OCI-M2 (cell line): ENCODE results near the gene EPB41L2.
A peak's percentile ranks its signal among the peaks of the same experiment; 100 is the strongest.
"Not testable (repeated sequence)": the region's sequence is repeated elsewhere in the genome, so short reads cannot be mapped to it uniquely, and the experiment has no call there.

Experiments used
- DNase-seq: peaks from one replicate; lab custom pipeline; 2025; ENCODE audit not compliant: unreplicated experiment; lab: John Stamatoyannopoulos, UW

Gene EPB41L2

GRCh38 chr6:130920969-130921368 is 142.1 kb downstream of the EPB41L2 start:
- DNase-seq, result no peak

GRCh38 chr6:130918171-130918570 is 144.9 kb downstream of the EPB41L2 start:
- no peak for DNase-seq

- DNase-seq, result not testable (repeated sequence)
Measured at GRCh38 chr6:130915606-130916005, 147.4 kb downstream of the EPB41L2 start.

- no peak for DNase-seq
Measured at GRCh38 chr6:130913120-130913519, 149.9 kb downstream of the EPB41L2 start.

DNA sequence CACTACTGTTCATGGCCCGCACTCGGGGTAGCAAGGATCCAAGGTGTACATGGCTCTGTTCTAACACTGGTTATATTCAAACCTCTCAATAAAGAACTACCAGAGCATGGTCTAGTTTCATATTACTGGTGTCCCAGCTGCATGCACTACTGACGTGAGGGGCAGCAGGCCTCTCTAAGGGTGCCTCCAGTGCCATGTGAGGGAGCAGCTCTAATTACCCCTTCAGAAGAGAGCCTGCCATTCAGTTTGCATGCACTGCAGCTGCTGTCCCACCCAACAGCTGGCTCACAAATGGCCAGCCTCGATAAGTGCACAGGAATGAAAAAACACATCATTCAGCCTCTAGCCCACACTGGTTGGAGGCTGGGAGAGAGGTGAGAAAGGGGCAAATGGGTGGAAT is 150.6 kb downstream of the EPB41L2 start:
- no peak for DNase-seq

DNA sequence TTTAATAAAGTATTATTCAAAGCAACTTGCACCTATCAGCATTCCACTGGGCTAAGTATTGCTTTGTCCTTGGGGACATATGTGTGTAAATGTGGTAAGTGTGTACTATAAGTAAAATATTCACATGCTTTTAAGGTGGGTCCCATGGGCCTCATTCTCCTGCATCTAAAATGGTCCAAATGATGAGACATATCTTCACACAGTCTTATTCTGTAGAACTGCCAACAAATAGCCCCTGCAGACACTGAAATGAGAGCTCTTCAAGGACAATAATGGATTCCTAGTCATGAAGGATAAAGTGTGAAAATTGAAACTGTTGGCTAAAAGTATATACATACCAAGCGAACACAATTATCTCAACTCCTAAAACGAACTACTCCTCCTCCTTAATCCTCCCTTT is 154.1 kb downstream of the EPB41L2 start:
- no peak for DNase-seq

DNA sequence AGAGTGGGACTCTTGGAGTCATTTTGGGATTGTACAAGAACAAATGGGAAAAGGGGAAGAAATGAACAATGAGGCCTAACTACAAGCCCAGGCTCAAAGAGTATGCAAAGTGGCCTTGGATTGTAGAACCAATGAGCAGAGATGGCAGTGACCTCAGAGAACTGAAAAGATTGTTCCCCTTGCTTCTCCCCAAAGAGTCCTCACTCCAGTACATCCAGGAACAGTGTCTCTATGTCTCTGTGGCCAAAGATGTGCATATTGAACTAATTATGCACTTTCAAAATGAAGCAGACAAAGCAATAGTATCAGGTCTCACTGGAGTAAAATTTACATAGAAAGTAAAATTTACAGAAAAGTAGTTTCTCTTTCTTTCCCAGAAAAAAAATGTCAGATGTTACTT is 154.9 kb downstream of the EPB41L2 start:
- DNase-seq, result no peak

GRCh38 chr6:130907687-130908086 is 155.4 kb downstream of the EPB41L2 start:
- no peak for DNase-seq

- no peak for DNase-seq
Measured at GRCh38 chr6:130906736-130907381, 156.2 kb downstream of the EPB41L2 start.

DNA sequence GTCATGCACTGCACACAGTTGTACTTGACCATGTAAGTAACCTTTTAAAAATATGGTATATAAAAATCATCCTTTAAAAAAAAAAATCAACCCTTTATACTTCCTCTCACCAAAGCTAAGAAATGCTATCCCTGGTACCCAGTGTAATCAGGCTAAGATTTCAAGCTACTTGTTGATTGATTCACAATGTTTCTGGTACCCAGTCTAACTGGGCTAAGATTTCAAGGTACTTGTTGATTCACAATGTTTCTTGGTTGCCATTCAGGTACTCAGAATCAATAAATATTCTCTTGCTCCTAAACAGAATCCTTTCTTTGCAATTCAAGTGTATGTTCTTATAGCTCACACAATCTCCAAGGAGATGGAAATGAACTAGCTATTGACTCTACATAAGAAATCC is 159.4 kb downstream of the EPB41L2 start:
- no peak for DNase-seq

GRCh38 chr6:130903007-130903406 is 160.0 kb downstream of the EPB41L2 start:
- DNase-seq, result no peak

- DNase-seq, result no peak
Measured at GRCh38 chr6:130900913-130901312, 162.1 kb downstream of the EPB41L2 start.

DNA sequence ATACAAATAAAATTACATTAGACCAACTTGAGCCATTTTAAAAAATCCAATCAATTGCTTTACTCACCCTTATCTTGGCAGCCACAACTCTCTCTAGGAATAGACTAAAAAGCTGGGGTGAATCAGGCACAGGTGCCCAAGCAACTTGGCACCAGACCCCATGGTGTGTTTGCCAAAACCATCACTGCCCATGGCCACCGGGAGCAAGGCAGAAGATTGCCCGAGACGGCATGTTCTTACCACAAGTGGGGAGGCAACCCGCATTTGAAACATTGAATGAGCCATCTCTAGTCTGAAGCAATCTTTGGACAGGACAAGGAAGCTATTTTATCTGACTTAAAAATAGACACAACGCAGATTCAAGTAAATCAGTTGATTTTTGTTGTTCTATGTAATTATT is 166.8 kb downstream of the EPB41L2 start:
- no peak for DNase-seq

DNA sequence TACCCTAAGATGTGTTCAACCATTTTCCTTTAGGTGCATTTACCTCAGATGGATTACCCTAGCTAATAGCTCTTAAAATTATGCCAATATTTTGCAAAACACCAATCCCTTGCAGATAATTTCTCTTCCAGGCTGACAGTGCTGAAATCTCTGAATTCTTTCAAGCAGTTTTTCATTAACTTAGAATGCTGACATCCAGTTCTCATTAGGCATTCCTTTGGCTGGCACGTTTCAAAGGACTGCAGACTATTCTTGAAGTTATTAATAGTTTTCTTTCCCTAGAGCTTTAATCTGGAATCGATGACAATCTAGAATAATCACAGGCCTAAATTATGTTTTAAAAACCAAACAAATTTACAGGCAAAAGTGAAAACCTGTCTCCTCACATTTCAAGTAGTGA is 167.5 kb downstream of the EPB41L2 start:
- DNase-seq, result no peak

DNA sequence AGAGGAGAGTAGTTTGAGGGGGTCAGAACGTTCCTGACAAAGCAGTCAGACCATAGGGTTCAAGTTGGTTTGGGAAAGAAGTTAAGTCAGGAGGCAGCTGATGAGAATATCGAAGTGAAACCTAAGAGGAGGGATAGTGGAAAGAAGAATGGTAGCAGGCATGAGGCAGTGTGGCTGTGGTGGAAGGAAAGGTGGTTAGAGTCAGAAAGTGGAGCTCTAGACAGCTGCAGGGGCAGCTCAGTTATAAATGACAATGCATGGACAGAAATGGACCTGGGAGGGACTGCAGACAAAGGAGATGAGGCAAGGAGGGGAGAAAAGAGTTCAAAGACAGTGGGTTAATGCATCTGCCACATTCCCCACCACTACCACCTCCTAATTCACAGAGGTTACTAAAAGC is 169.3 kb downstream of the EPB41L2 start:
- no peak for DNase-seq

DNA sequence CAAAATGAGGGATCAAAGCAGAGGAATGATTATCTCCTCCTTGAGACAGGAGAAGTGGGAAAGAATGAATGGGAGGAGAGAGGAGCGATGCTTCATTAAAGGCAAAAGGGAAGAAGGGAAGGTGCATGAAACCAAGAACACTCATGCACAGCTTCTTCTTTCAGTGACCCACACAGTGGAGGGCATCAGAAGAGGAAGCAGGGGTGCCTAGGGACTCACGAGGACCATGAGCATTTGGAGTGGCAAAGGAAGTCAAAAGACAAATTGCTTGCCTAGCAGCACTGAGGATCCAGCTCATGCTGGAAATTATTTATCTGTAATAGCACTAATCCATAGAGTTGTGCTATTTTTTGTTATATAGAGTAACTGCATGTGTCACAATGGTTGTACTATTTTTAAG is 169.8 kb downstream of the EPB41L2 start:
- DNase-seq, result no peak

DNA sequence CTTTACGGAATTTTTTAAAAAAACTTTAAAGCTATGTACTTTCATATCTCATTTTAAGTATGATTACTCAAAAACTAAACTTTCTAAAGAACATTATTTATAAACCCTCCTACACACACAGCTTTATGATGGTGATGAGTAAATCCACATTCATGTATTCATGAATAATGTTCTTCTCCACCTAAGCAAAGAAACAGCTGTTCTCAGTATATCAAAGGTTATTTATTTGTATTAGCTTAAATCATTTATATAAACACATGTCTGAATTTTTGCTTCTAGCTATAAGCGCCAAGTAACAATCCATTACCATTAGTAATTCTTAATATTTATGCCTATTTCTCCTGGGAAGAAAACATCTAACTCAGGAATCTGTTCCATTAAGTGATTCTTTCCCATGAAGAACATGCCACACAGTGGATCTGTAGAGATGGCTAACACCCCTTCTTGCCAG is 172.5 kb downstream of the EPB41L2 start:
- DNase-seq, result no peak

DNA sequence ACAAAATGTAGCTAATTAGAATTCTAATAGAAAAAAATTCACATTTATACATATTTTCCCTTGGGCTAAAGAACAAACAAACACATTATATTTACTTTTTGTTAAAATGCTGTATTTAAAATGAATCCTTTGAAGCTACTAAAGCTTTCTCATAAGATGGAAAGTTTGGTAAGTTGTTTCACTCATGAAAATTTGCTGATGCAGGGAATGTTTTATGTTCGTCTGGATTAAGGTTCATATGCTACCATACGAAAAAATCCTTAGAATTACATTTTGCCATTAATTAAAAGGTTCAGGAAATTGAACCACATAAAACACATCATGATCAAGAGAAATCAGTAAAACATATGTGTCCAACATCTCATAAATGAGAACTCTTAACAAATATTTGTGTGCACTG is 173.6 kb downstream of the EPB41L2 start:
- no peak for DNase-seq

DNA sequence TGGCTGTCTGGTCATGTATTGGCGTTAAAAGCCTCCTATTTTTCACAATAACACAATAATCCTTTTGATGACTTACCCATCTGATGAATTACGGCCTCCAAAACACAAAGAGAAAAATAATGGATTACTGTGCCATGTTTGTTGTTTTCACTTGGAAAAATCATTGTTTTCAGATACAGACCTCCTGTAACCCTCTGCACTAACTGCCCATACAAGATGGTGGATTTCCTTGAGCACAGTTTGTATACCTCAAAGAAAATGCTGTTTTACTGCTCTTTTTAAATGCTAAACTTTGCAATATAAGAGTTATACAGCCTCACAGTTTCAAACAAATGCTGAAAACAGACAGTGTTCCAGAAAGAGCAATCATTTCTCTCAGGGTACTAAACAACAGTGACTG is 174.8 kb downstream of the EPB41L2 start:
- no peak for DNase-seq

- no peak for DNase-seq
Measured at GRCh38 chr6:130886966-130887365, 176.1 kb downstream of the EPB41L2 start.

DNA sequence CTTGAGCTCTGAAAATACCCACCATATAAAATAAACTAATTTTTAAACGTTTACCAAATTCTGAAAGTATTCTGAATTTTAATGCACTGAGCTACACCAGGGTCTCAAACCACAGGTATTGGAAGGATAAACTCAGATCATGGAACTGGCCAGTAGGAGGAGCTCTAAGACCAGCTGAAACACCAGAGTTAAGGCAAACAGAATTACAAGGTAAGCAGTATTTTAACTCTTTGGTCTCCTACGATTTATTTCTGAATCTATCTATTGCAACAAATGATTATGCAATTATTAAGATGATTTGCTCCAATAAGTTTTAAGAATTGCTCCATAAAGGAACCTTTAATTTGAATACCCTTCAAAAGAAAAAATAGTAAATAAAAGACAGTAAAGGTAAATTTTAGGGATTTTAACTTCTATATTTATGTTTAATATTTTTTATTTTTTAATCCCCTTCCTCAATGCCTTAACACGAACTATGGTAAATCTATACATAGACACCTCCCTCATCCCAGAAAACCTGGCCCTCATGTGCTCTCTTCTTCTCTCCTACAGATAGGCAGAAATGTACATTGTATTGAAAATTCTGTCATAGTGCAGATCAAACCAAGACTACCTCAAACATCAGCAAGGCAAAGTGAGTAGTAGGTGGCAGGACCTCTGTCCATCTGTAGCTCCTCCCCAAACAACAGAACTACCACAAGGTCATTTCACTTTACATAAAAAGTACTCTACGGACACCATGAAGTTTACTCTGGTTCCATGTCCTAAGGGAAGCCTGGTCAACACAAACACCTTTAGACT is 177.5 kb downstream of the EPB41L2 start:
- DNase-seq, result peak; percentile 78

- DNase-seq, result no peak
Measured at GRCh38 chr6:130882370-130882769, 180.7 kb downstream of the EPB41L2 start.

DNA sequence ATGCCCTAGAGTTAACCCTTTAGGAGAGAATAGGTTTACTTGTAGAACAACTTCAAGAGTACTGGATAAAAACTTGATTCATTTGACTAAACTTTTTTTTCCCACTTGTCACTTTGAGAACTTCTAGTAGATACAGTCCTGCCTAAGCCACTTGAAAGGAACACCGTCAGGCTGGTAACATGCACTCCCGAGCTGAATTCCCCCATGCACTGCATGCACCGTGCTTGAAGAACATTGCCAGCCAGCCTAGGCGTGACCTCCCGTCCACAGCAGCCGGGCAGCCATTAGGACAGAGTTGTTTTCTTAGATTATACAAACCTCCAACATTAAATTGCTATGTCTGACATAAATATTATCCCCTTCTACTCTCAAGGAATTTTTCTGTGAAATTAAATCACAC is 183.2 kb downstream of the EPB41L2 start:
- no peak for DNase-seq
